GM12878 (cell line): Measurements from ENCODE around the gene CYP1A2. TPM values are rescaled to one million over a fixed set of nuclear protein-coding genes. Genes with fewer than 3 reads are reported as not detected.

Source experiments
- FOXM1 ChIP-seq: IDR thresholded peaks from 2 replicates; pipeline ENCODE4 v1.6.1; 2012; ENCODE audit warnings: low read depth, mild to moderate bottlenecking, inconsistent platforms, low read length, moderate library complexity
- NFXL1 ChIP-seq: fragments of 450-650 bp; IDR thresholded peaks from 2 replicates; pipeline ENCODE4 v1.6.1; 2017; ENCODE audit warnings: antibody characterized with exemption, mild to moderate bottlenecking, borderline replicate concordance
- SP1 ChIP-seq: IDR thresholded peaks from one replicate; pipeline ENCODE4 v1.6.1; 2011; ENCODE audit warnings: low read depth, low read length
- polyA plus RNA-seq, 11 experiments: library from polyadenylated mRNA; depleted of rRNA in 4 of 11; unstranded in 6 of 11; stranded (reverse) in 5 of 11; fragments of >200 nt; fragmentation: Nextera tagmentation in 4 of 11; fragmentation: Illumina TruSeq in 1 of 11; extraction: Ambion mirVana in 4 of 11; extraction: Trizol in 1 of 11; gene quantifications; 1 replicate in 1 of 11; 2 replicates in 10 of 11; pipeline versions ENCODE4 v1.2.1 to v1.2.3, GENCODE V29; 2011 to 2016; ENCODE audit warnings: inconsistent platforms in 2 of 11, missing spikeins in 2 of 11, low read depth in 1 of 11
- total RNA-seq, 4 experiments: library from RNA; depleted of rRNA in 3 of 4; stranded (reverse); fragments of >200 nt in 3 of 4; fragmentation: Illumina TruSeq in 1 of 4; extraction: Trizol in 1 of 4; gene quantifications; 2 replicates each; pipeline versions ENCODE4 v1.2.1 to v1.2.3, GENCODE V29; 2013 to 2021
- TF ChIP-seq, protein P1 (sequence below): fragments of 450-650 bp; conservative IDR thresholded peaks from 2 replicates; pipeline ENCODE4 v1.6.1; 2017; ENCODE audit warnings: mild to moderate bottlenecking, moderate library complexity
- TF ChIP-seq, protein P2 (sequence below): IDR thresholded peaks from 2 replicates; pipeline ENCODE4 v1.6.1; 2011; ENCODE audit warnings: mild to moderate bottlenecking, low read depth, low read length, moderate library complexity; ENCODE audit not compliant: insufficient replicate concordance
- TF ChIP-seq, protein P3 (sequence below): fragments of 450-650 bp; IDR thresholded peaks from 2 replicates; pipeline ENCODE4 v1.6.1; 2017; ENCODE audit warnings: mild to moderate bottlenecking, moderate library complexity

Gene CYP1A2
- total and polyA plus RNA-seq, 10 of the 15 experiments (the other 5 are each of a cell fraction or from before 2014, with no cell fraction given), result 0.03 to 0.09 (median 0.05) TPM; not detected in 7

- TF ChIP-seq, protein P1, sequence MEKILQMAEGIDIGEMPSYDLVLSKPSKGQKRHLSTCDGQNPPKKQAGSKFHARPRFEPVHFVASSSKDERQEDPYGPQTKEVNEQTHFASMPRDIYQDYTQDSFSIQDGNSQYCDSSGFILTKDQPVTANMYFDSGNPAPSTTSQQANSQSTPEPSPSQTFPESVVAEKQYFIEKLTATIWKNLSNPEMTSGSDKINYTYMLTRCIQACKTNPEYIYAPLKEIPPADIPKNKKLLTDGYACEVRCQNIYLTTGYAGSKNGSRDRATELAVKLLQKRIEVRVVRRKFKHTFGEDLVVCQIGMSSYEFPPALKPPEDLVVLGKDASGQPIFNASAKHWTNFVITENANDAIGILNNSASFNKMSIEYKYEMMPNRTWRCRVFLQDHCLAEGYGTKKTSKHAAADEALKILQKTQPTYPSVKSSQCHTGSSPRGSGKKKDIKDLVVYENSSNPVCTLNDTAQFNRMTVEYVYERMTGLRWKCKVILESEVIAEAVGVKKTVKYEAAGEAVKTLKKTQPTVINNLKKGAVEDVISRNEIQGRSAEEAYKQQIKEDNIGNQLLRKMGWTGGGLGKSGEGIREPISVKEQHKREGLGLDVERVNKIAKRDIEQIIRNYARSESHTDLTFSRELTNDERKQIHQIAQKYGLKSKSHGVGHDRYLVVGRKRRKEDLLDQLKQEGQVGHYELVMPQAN, result peak; percentile 94
- TF ChIP-seq FOXM1 (no peak), NFXL1 (0 out of 2 replicates have a peak, but pooled peaks have one; percentile 4), SP1 (no peak)
- TF ChIP-seq, protein P2, sequence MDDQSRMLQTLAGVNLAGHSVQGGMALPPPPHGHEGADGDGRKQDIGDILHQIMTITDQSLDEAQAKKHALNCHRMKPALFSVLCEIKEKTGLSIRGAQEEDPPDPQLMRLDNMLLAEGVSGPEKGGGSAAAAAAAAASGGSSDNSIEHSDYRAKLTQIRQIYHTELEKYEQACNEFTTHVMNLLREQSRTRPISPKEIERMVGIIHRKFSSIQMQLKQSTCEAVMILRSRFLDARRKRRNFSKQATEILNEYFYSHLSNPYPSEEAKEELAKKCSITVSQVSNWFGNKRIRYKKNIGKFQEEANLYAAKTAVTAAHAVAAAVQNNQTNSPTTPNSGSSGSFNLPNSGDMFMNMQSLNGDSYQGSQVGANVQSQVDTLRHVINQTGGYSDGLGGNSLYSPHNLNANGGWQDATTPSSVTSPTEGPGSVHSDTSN, result no peak
- TF ChIP-seq, protein P3, sequence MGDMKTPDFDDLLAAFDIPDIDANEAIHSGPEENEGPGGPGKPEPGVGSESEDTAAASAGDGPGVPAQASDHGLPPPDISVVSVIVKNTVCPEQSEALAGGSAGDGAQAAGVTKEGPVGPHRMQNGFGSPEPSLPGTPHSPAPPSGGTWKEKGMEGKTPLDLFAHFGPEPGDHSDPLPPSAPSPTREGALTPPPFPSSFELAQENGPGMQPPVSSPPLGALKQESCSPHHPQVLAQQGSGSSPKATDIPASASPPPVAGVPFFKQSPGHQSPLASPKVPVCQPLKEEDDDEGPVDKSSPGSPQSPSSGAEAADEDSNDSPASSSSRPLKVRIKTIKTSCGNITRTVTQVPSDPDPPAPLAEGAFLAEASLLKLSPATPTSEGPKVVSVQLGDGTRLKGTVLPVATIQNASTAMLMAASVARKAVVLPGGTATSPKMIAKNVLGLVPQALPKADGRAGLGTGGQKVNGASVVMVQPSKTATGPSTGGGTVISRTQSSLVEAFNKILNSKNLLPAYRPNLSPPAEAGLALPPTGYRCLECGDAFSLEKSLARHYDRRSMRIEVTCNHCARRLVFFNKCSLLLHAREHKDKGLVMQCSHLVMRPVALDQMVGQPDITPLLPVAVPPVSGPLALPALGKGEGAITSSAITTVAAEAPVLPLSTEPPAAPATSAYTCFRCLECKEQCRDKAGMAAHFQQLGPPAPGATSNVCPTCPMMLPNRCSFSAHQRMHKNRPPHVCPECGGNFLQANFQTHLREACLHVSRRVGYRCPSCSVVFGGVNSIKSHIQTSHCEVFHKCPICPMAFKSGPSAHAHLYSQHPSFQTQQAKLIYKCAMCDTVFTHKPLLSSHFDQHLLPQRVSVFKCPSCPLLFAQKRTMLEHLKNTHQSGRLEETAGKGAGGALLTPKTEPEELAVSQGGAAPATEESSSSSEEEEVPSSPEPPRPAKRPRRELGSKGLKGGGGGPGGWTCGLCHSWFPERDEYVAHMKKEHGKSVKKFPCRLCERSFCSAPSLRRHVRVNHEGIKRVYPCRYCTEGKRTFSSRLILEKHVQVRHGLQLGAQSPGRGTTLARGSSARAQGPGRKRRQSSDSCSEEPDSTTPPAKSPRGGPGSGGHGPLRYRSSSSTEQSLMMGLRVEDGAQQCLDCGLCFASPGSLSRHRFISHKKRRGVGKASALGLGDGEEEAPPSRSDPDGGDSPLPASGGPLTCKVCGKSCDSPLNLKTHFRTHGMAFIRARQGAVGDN, result no peak
- TF ChIP-seq, all 136 proteins: peak for 33
Measured at GRCh38 chr15:74781431-74782258, 33.0 kb downstream of the CYP1A2 start, which contains the start of gene CSK (continued).
